ENCODE data around the gene RAB1A.

Gene RAB1A

GRCh38 chr2:65050931-65051330, 79.0 kb downstream of the RAB1A start:
- TF ChIP-seq CTCF (IDR thresholded peaks at IDR 0.05; ENCODE audit: insufficient read depth, missing control alignments), result no peak
- no peak for DNase-seq (ENCODE audit: insufficient read length, low spot score)
- FAIRE-seq, result no peak

- no peak for FAIRE-seq
- DNase-seq (ENCODE audit: insufficient read length, low spot score), result no peak
- no peak for TF ChIP-seq CTCF (IDR thresholded peaks at IDR 0.05; ENCODE audit: insufficient read depth, missing control alignments)
These were observed 80.8 kb downstream of the RAB1A start for GRCh38 chr2:65049010-65049639.

GRCh38 chr2:65046633-65047407, 83.1 kb downstream of the RAB1A start:
- DNase-seq (ENCODE audit: insufficient read length, low spot score) (no peak), FAIRE-seq (no peak)
- no peak for TF ChIP-seq CTCF (IDR thresholded peaks at IDR 0.05; ENCODE audit: insufficient read depth, missing control alignments)

GRCh38 chr2:65045651-65046050, 84.3 kb downstream of the RAB1A start:
- no peak for DNase-seq (ENCODE audit: insufficient read length, low spot score)
- FAIRE-seq, result no peak
- no peak for TF ChIP-seq CTCF (IDR thresholded peaks at IDR 0.05; ENCODE audit: insufficient read depth, missing control alignments)

GRCh38 chr2:65044097-65044735, 85.7 kb downstream of the RAB1A start:
- DNase-seq (ENCODE audit: insufficient read length, low spot score) (no peak), FAIRE-seq (no peak)
- TF ChIP-seq CTCF (IDR thresholded peaks at IDR 0.05; ENCODE audit: insufficient read depth, missing control alignments), result no peak

GRCh38 chr2:65043001-65043400, 86.9 kb downstream of the RAB1A start:
- TF ChIP-seq CTCF (IDR thresholded peaks at IDR 0.05; ENCODE audit: insufficient read depth, missing control alignments), result no peak
- no peak for DNase-seq (ENCODE audit: insufficient read length, low spot score)
- FAIRE-seq, result no peak
